Suprapubic skin (tissue), 4 donors: ENCODE measurements around the gene MARS2. TPM values are rescaled to one million over a fixed set of nuclear protein-coding genes. Genes with fewer than 3 reads are reported as not detected.
A peak's percentile ranks its signal among the peaks of the same experiment; 100 is the strongest.

Source experiments
- DNase-seq, 2 donors: peaks; one replicate each; pipeline ENCODE4 v3.0.0-alpha.2; 2019; ENCODE audit warnings: low spot score in 2 of 2
- H3K27ac ChIP-seq: fragments of 200-600 bp; sonication (generic); one replicate; pipeline ENCODE4 v1.5.1; 2019
- H3K27me3 ChIP-seq: fragments of 200-600 bp; sonication (generic); one replicate; pipeline ENCODE4 v1.5.1; 2019
- H3K36me3 ChIP-seq: fragments of 200-600 bp; sonication (generic); one replicate; pipeline ENCODE4 v1.5.1; 2019
- H3K4me1 ChIP-seq: fragments of 200-600 bp; sonication (generic); one replicate; pipeline ENCODE4 v1.5.1; 2019
- H3K4me3 ChIP-seq: fragments of 200-600 bp; sonication (generic); one replicate; pipeline ENCODE4 v1.5.1; 2019; ENCODE audit warnings: mild to moderate bottlenecking
- H3K9me3 ChIP-seq: fragments of 200-600 bp; sonication (generic); one replicate; pipeline ENCODE4 v1.5.1; 2019
- EP300 ChIP-seq: sonication (generic); formaldehyde crosslinking; IDR thresholded peaks from one replicate; pipeline ENCODE4 v1.6.1; 2017; ENCODE audit warnings: antibody characterized with exemption
- POLR2A ChIP-seq, 2 donors: fragments of 450-650 bp; IDR thresholded peaks; one replicate each; pipeline ENCODE4 v1.6.1; 2017; ENCODE audit warnings: antibody characterized with exemption in 2 of 2, mild to moderate bottlenecking in 2 of 2, moderate library complexity in 2 of 2
- POLR2AphosphoS5 ChIP-seq, 3 donors: sonication (generic); formaldehyde crosslinking; IDR thresholded peaks; one replicate each; pipeline ENCODE4 v1.6.1; 2017; ENCODE audit warnings: antibody characterized with exemption in 3 of 3
- WGBS: methylation state at CpG from one replicate; pipeline ENCODE4 v1.1.5; 2018; 5-methylcytosine and 5-hydroxymethylcytosine counted together
- total RNA-seq, 4 donors: library from RNA; depleted of rRNA; stranded (reverse); fragments of >200 nt; gene quantifications; one replicate each; pipeline ENCODE4 v1.1.0, GENCODE V29; 2016
- TF ChIP-seq, protein P1 (sequence below), 2 donors: fragments of 200-600 bp in 1 of 2; fragments of 450-650 bp in 1 of 2; sonication (generic) in 1 of 2; IDR thresholded peaks; one replicate each; pipeline ENCODE4 v1.5.1; 2016 to 2019; ENCODE audit warnings: antibody characterized with exemption in 2 of 2, mild to moderate bottlenecking in 1 of 2, moderate library complexity in 1 of 2

MARS2 gene
- total RNA-seq, result 10 to 100 TPM in 3 of 4 donors, 1 to 10 TPM in 1; 9.4 to 17.3 (median 12.5) TPM

DNA sequence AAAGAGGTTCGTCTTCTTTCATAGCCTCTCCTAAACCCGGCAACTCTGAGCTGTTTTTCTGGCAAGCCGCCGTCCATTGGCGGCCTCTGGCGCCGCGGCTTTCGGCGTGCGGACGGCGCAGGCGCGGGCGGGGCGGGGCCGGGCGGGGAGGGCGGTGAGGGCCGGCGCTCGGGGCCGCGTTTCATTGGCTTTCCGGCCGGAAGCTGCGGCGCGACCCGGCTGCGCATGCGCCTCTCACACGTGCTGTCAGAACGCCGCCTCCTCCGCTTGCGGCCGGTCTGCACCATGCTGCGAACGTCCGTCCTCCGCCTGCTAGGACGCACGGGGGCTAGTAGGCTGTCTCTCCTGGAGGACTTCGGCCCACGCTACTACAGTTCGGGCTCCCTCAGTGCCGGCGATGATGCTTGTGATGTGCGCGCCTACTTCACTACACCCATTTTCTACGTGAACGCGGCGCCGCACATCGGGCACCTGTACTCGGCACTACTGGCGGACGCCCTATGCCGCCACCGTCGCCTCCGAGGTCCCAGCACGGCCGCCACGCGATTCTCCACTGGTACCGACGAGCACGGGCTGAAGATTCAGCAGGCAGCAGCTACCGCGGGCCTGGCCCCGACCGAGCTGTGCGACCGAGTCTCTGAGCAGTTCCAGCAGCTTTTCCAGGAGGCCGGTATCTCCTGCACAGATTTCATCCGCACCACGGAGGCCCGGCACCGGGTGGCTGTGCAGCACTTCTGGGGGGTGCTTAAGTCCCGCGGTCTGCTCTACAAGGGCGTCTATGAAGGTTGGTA is at the start of gene MARS2:
TSS of gene MARS2 (plus strand) at position 249 of the 791 bp plus-strand sequence. CDS start at position 286, 37 bp downstream.
- TF ChIP-seq POLR2AphosphoS5 (IDR thresholded peaks at IDR 0.05), result peak in 2 of 3 donors; percentile 22 to 72
- no peak for TF ChIP-seq EP300
- TF ChIP-seq POLR2A (IDR thresholded peaks at IDR 0.05), result peak in 1 of 2 donors; percentile 40
- TF ChIP-seq, protein P1, sequence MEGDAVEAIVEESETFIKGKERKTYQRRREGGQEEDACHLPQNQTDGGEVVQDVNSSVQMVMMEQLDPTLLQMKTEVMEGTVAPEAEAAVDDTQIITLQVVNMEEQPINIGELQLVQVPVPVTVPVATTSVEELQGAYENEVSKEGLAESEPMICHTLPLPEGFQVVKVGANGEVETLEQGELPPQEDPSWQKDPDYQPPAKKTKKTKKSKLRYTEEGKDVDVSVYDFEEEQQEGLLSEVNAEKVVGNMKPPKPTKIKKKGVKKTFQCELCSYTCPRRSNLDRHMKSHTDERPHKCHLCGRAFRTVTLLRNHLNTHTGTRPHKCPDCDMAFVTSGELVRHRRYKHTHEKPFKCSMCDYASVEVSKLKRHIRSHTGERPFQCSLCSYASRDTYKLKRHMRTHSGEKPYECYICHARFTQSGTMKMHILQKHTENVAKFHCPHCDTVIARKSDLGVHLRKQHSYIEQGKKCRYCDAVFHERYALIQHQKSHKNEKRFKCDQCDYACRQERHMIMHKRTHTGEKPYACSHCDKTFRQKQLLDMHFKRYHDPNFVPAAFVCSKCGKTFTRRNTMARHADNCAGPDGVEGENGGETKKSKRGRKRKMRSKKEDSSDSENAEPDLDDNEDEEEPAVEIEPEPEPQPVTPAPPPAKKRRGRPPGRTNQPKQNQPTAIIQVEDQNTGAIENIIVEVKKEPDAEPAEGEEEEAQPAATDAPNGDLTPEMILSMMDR (IDR thresholded peaks at IDR 0.05), result no peak
- Histone ChIP-seq H3K9me3 (no peaks in the 10 kb centered on the region), H3K4me3 (peak within 1 kb of the TSS; percentile 95), H3K27me3 (no peaks in the 10 kb centered on the region), H3K36me3 (peaks cover 4% of the 10 kb centered on the region), H3K27ac (peak within 1 kb of the TSS; percentile 87), H3K4me1 (peaks cover 43% of the 10 kb centered on the region)
- DNase-seq, result peak; percentile 94
- whole genome bisulfite sequencing, result 0% methylated on average over 20 of the region's 86 CpGs

DNA sequence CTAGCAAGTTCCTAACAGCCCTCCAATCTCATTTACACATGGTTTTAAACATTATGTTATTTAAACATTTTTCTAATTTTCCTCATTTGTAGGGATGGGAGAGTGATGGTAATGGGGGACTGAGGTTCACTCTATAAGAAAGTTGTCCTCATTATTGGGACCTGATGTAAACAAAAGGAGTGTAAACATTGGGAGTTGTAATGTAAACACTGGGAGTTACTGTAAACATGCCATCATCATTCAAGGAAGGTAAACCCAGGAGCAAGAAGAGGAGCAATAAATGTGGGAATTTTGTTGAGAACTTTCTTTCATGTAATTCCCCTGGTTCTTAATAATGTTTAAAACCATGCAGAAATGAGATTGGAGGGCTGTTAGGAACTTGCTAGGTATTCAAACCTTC is 47.6 kb upstream of the MARS2 start:
- Histone ChIP-seq H3K27me3 (no peaks in the 10 kb centered on the region), H3K9me3 (no peaks in the 10 kb centered on the region), H3K4me3 (no peak overlapping the region), H3K27ac (no peak overlapping the region), H3K36me3 (no peaks in the 10 kb centered on the region), H3K4me1 (no peaks in the 10 kb centered on the region)
- DNase-seq, result no peak
- TF ChIP-seq POLR2A (IDR thresholded peaks at IDR 0.05) (no peak), EP300 (no peak), POLR2AphosphoS5 (IDR thresholded peaks at IDR 0.05) (no peak)
- TF ChIP-seq, protein P1 (IDR thresholded peaks at IDR 0.05), result no peak

DNA sequence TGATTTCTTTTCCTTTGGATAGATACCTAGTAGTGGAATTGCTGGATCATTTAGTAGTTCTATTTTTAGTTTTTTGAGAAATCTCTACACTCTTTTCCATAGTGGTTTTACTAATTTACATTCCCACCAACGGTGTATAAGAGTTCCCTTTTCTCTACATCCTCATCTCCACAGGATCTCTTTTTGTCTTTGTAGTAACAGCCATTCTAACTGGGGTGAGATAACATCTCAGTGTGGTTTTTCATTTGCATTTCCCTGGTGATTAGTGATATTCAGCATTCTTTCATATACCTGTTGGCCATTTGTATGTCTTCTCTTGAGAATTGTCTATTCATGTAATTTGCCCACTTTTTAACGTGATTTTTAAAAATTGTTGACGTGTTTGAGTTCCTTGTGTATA is 43.5 kb upstream of the MARS2 start:
- Histone ChIP-seq H3K4me1 (no peaks in the 10 kb centered on the region), H3K27ac (no peak overlapping the region), H3K4me3 (no peak overlapping the region), H3K9me3 (no peaks in the 10 kb centered on the region), H3K27me3 (no peaks in the 10 kb centered on the region), H3K36me3 (no peaks in the 10 kb centered on the region)
- TF ChIP-seq POLR2A (IDR thresholded peaks at IDR 0.05) (no peak), POLR2AphosphoS5 (IDR thresholded peaks at IDR 0.05) (no peak), EP300 (no peak)
- TF ChIP-seq, protein P1 (IDR thresholded peaks at IDR 0.05), result no peak
- 71% methylated on average over 3 of the region's 3 CpGs for WGBS
- DNase-seq, result no peak

DNA sequence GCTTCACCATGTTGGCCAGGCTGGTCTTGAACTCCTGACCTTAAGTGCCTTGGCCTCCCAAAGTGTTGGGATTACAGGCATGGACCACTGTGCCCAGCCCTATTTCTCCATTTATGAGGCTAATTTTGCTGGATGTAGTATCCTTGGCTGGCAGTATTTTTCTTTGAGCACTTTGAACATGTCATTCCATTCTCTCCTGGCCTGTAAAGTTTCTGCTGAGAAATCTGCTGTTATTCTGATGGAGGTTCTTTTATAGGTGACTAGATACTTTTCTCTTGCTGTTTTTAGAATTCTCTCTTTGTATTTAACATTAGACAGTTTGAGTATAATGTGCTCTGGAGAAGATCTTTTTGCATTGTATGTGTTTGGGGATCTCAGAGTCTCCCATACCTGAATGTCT is 38.9 kb upstream of the MARS2 start:
- no peaks in the 10 kb centered on the region for H3K27me3 ChIP-seq
- no peak for DNase-seq
- H3K9me3 ChIP-seq, result no peaks in the 10 kb centered on the region
- H3K27ac ChIP-seq, result no peak overlapping the region
- no peaks in the 10 kb centered on the region for H3K4me1 ChIP-seq
- no peak overlapping the region for H3K4me3 ChIP-seq
- no peak for TF ChIP-seq POLR2A (IDR thresholded peaks at IDR 0.05)
- TF ChIP-seq, protein P1 (IDR thresholded peaks at IDR 0.05), result no peak
- TF ChIP-seq POLR2AphosphoS5 (IDR thresholded peaks at IDR 0.05), result no peak
- no peak for TF ChIP-seq EP300
- no peaks in the 10 kb centered on the region for H3K36me3 ChIP-seq

DNA sequence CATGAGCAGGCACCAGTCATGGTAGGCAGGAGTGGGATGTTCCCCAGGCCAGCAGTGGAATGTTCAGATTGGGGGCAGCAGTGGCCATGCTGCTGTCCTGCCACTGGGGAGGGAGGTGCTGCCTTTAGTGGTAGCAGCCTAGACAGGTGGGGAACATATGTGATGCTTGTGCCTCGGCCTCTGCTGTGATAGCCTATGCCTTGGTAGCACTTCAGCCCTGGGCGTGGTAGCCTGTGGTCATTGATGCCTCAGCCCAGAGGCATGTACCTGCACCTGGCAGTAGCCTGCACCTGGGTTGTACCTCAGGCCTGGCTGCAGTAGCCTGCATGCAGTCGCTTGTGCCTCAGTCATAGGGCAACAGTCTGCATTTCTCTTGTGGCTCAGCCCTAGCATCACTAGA is 36.9 kb upstream of the MARS2 start:
- no peaks in the 10 kb centered on the region for H3K9me3 ChIP-seq
- H3K27ac ChIP-seq, result no peak overlapping the region
- H3K4me3 ChIP-seq, result no peak overlapping the region
- no peak for DNase-seq
- TF ChIP-seq POLR2A (IDR thresholded peaks at IDR 0.05) (no peak), EP300 (no peak), POLR2AphosphoS5 (IDR thresholded peaks at IDR 0.05) (no peak)
- TF ChIP-seq, protein P1 (IDR thresholded peaks at IDR 0.05), result no peak
- no peaks in the 10 kb centered on the region for H3K36me3 ChIP-seq
- no peaks in the 10 kb centered on the region for H3K4me1 ChIP-seq
- H3K27me3 ChIP-seq, result no peaks in the 10 kb centered on the region
- WGBS, result 100% methylated on average over 1 of the region's 3 CpGs
